Measurements from ENCODE around the gene SMARCAL1. TPM values are rescaled to one million over a fixed set of nuclear protein-coding genes. Genes with fewer than 3 reads are reported as not detected.

SMARCAL1 gene
- total and polyA plus RNA-seq, 2 of the 13 experiments (the other 11 are each of a cell fraction or from before 2014, with no cell fraction given) = 12.7 to 21.3 TPM

GRCh38 chr2:216408426-216409290 is 3.6 kb upstream of the SMARCAL1 start:
- no TSS peak for BruUV-seq (replicated peaks)
- 7% methylated on average over 11 of the region's 11 CpGs for WGBS (ENCODE audit: low lambda C conversion rate)

More at GRCh38 chr2:216408426-216409290, 3.6 kb upstream of the SMARCAL1 start:
- H3K4me2 ChIP-seq (ENCODE audit: low read depth, low read length) = 0 out of 2 replicates have a peak overlapping the region, but pooled peaks have one; percentile 29
- FAIRE-seq (no peak), ATAC-seq (no peak), DNase-seq (ENCODE audit: low spot score) (peak; percentile 23)
- in situ Hi-C loops (cut with HindIII; ENCODE audit: extremely low pct_ligation_motif_present, low pct_unique_long_range_greater_than_20kb) (no loop called here), intact Hi-C loops (cut with micrococcal nuclease; ENCODE audit: unreplicated experiment) (no loop called here)
- TF ChIP-seq NFE2 (CRISPR knock-in tag; IDR thresholded peaks at IDR 0.05) (no peak), XBP1 (CRISPR knock-in tag; IDR thresholded peaks at IDR 0.05) (no peak), ZNF720 (CRISPR knock-in tag; IDR thresholded peaks at IDR 0.05) (no peak), SRF (IDR thresholded peaks at IDR 0.05; ENCODE audit: low read depth, low read length) (0 out of 2 replicates have a peak, but pooled peaks have one; percentile 37), EHMT2 (IDR thresholded peaks at IDR 0.05; ENCODE audit: borderline replicate concordance, low read depth, low read length) (no peak), MIER2 (CRISPR knock-in tag; IDR thresholded peaks at IDR 0.05) (no peak), STAG1 (CRISPR knock-in tag; IDR thresholded peaks at IDR 0.05) (peak; percentile 22; the same call in 1 of the 2 replicates), GABPA (IDR thresholded peaks at IDR 0.05; ENCODE audit: low read depth, low read length) (no peak), GABPA (CRISPR knock-in tag; IDR thresholded peaks at IDR 0.05; ENCODE audit: low read depth) (0 out of 2 replicates have a peak, but pooled peaks have one; percentile 10)
- TF ChIP-seq, protein P1, sequence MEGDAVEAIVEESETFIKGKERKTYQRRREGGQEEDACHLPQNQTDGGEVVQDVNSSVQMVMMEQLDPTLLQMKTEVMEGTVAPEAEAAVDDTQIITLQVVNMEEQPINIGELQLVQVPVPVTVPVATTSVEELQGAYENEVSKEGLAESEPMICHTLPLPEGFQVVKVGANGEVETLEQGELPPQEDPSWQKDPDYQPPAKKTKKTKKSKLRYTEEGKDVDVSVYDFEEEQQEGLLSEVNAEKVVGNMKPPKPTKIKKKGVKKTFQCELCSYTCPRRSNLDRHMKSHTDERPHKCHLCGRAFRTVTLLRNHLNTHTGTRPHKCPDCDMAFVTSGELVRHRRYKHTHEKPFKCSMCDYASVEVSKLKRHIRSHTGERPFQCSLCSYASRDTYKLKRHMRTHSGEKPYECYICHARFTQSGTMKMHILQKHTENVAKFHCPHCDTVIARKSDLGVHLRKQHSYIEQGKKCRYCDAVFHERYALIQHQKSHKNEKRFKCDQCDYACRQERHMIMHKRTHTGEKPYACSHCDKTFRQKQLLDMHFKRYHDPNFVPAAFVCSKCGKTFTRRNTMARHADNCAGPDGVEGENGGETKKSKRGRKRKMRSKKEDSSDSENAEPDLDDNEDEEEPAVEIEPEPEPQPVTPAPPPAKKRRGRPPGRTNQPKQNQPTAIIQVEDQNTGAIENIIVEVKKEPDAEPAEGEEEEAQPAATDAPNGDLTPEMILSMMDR (CRISPR knock-in tag; IDR thresholded peaks at IDR 0.05) = peak; percentile 46
- TF ChIP-seq, protein P2, sequence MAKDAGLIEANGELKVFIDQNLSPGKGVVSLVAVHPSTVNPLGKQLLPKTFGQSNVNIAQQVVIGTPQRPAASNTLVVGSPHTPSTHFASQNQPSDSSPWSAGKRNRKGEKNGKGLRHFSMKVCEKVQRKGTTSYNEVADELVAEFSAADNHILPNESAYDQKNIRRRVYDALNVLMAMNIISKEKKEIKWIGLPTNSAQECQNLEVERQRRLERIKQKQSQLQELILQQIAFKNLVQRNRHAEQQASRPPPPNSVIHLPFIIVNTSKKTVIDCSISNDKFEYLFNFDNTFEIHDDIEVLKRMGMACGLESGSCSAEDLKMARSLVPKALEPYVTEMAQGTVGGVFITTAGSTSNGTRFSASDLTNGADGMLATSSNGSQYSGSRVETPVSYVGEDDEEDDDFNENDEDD (CRISPR knock-in tag; IDR thresholded peaks at IDR 0.05; ENCODE audit: borderline replicate concordance) = no peak
- ChIA-PET POLR2A (interaction anchor here (0.7 kb wide), 2 partner anchors 35 to 283 kb away, joined by 3 read pairs; no protein-coding TSS in a partner anchor), CTCF (ENCODE audit: low intra/inter-chr PET ratio, low total read pairs) (no interaction called here)
- no peaks in the 10 kb centered on the region for H4K20me1 ChIP-seq (ENCODE audit: insufficient read depth, low read length)
- no peaks in the 10 kb centered on the region for H3K36me3 ChIP-seq (replicated peaks in 1 of 2; ENCODE audit: control insufficient read depth in 1 of 2, insufficient read depth in 2 of 2, low read length in 2 of 2)
- no peak overlapping the region for H2AFZ ChIP-seq (ENCODE audit: low read length)
- no peaks in the 10 kb centered on the region for H3K79me2 ChIP-seq (ENCODE audit: insufficient read depth, low read length)
- H3K4me1 ChIP-seq (ENCODE audit: insufficient read depth, low read length) = peaks cover 21% of the 10 kb centered on the region
- H3K9ac ChIP-seq (ENCODE audit: insufficient read depth, low read depth, low read length) = no peak overlapping the region
- peaks cover 6 to 30% of the 10 kb centered on the region in 2 experiments; a peak in 3 of 5 replicates for H3K27me3 ChIP-seq (ENCODE audit: control insufficient read depth in 1 of 2, insufficient read depth in 2 of 2, low read length in 2 of 2)
- H3K27ac ChIP-seq (ENCODE audit: extremely low read length, insufficient read depth, low read length) = no peak overlapping the region
- no peak overlapping the region; a peak in 1 of 6 replicates for H3K4me3 ChIP-seq (replicated peaks in 1 of 3; ENCODE audit: insufficient read depth in 1 of 3, low read depth in 2 of 3, low read length in 3 of 3)
- H3K9me3 ChIP-seq (ENCODE audit: low read length) = no peaks in the 10 kb centered on the region
